GM23338 (cell line): ENCODE measurements around the gene JAZF1. TPM values are rescaled to one million over a fixed set of nuclear protein-coding genes. Genes with fewer than 3 reads are reported as not detected.
A peak's percentile ranks its signal among the peaks of the same experiment; 100 is the strongest.

Experiments
- ATAC-seq: fragments of 200-7000 bp; cut with Tn5 transposase; 3 replicates; pipeline ENCODE4 v1.9.1; 2020
- DNase-seq: peaks from one replicate; pipeline ENCODE4 v3.0.0-alpha.2; 2015; ENCODE audit warnings: low spot score
- H2AFZ ChIP-seq: fragments of 200-600 bp; sonication (generic); 2 replicates; pipeline ENCODE4 v1.8.0; 2016; ENCODE audit warnings: antibody characterized with exemption, mild to moderate bottlenecking, moderate library complexity
- H3F3A ChIP-seq: fragments of 200-600 bp; sonication (generic); replicated peaks from 2 replicates; pipeline ENCODE4 v1.8.0; 2017; ENCODE audit warnings: antibody characterized with exemption, mixed run types, low read depth
- H3K27ac ChIP-seq: fragments of 200-600 bp; sonication (generic); 2 replicates; pipeline ENCODE4 v1.6.1; 2016; ENCODE audit warnings: low read depth
- H3K27me3 ChIP-seq: fragments of 200-600 bp; sonication (generic); 2 replicates; pipeline ENCODE4 v1.8.0; 2016; ENCODE audit warnings: mild to moderate bottlenecking, mixed run types, moderate library complexity; ENCODE audit not compliant: insufficient read depth
- H3K36me3 ChIP-seq: fragments of 200-600 bp; sonication (generic); 2 replicates; pipeline ENCODE4 v1.8.0; 2016; ENCODE audit warnings: mild to moderate bottlenecking; ENCODE audit not compliant: insufficient read depth
- H3K4me1 ChIP-seq: fragments of 200-600 bp; sonication (generic); 2 replicates; pipeline ENCODE4 v1.8.0; 2016; ENCODE audit warnings: mild to moderate bottlenecking, moderate library complexity; ENCODE audit not compliant: insufficient read depth
- H3K4me2 ChIP-seq: fragments of 200-600 bp; sonication (generic); 2 replicates; pipeline ENCODE4 v1.7.1; 2017; ENCODE audit warnings: mixed run types
- H3K4me3 ChIP-seq: fragments of 200-600 bp; sonication (generic); 2 replicates; pipeline ENCODE4 v1.6.1; 2016; ENCODE audit warnings: mixed run types
- H3K79me2 ChIP-seq: fragments of 200-600 bp; sonication (generic); replicated peaks from 2 replicates; pipeline ENCODE4 v1.8.0; 2017; ENCODE audit warnings: mild to moderate bottlenecking; ENCODE audit not compliant: insufficient read depth
- H3K9me2 ChIP-seq: fragments of 200-600 bp; sonication (generic); 2 replicates; pipeline ENCODE4 v1.8.0; 2017; ENCODE audit not compliant: insufficient read depth
- H4K20me1 ChIP-seq: fragments of 200-600 bp; sonication (generic); replicated peaks from 2 replicates; pipeline ENCODE4 v1.8.0; 2017; ENCODE audit warnings: mild to moderate bottlenecking; ENCODE audit not compliant: insufficient read depth
- H3K27ac Mint-ChIP-seq: 2 replicates; pipeline ENCODE4 v1.8.0; 2020; ENCODE audit warnings: inconsistent platforms, mild to moderate bottlenecking, moderate library complexity, mixed read lengths
- H3K27me3 Mint-ChIP-seq: 3 replicates; pipeline ENCODE4 v1.8.0; 2022; ENCODE audit warnings: low read depth, mild to moderate bottlenecking, moderate library complexity, mixed read lengths, inconsistent platforms; ENCODE audit not compliant: insufficient read depth, poor library complexity
- H3K36me3 Mint-ChIP-seq: 3 replicates; pipeline ENCODE4 v1.8.0; 2021; ENCODE audit warnings: low read depth, mild to moderate bottlenecking, inconsistent platforms, moderate library complexity, mixed read lengths
- H3K4me1 Mint-ChIP-seq: 3 replicates; pipeline ENCODE4 v1.8.0; 2020; ENCODE audit warnings: mild to moderate bottlenecking, inconsistent platforms, mixed read lengths
- H3K4me3 Mint-ChIP-seq: 3 replicates; pipeline ENCODE4 v1.8.0; 2021; ENCODE audit warnings: moderate library complexity, mild to moderate bottlenecking, inconsistent platforms, mixed read lengths
- H3K9me3 Mint-ChIP-seq: 3 replicates; pipeline ENCODE4 v1.8.0; 2020; ENCODE audit warnings: moderate library complexity, mild to moderate bottlenecking, inconsistent platforms, mixed read lengths
- CREB1 ChIP-seq: fragments of 250-450 bp; sonication (Bioruptor Pico); IDR thresholded peaks from 2 replicates; pipeline ENCODE4 v1.5.0; 2020; ENCODE audit warnings: low read depth, mild to moderate bottlenecking, moderate library complexity
- EZH2 ChIP-seq: fragments of 200-600 bp; sonication (generic); IDR thresholded peaks from one replicate; pipeline ENCODE4 v1.8.0; 2017; ENCODE audit warnings: antibody characterized with exemption, mild to moderate bottlenecking, low read depth; ENCODE audit not compliant: unreplicated experiment
- EZH2phosphoT487 ChIP-seq: fragments of 200-600 bp; sonication (generic); IDR thresholded peaks from one replicate; pipeline ENCODE4 v1.8.1; 2018; ENCODE audit warnings: antibody characterized with exemption; ENCODE audit not compliant: unreplicated experiment
- JUNB ChIP-seq: IDR thresholded peaks from one replicate; pipeline ENCODE4 v1.6.1; 2016; ENCODE audit warnings: antibody characterized with exemption; ENCODE audit not compliant: unreplicated experiment
- NANOG ChIP-seq: IDR thresholded peaks from 2 replicates; pipeline ENCODE4 v1.6.1; 2016; ENCODE audit warnings: antibody characterized with exemption, borderline replicate concordance
- POLR2AphosphoS5 ChIP-seq: IDR thresholded peaks from 2 replicates; pipeline ENCODE4 v1.6.1; 2016; ENCODE audit warnings: antibody characterized with exemption, low read depth
- REST ChIP-seq: IDR thresholded peaks from one replicate; pipeline ENCODE4 v1.6.1; 2018; ENCODE audit warnings: antibody characterized with exemption; ENCODE audit not compliant: unreplicated experiment
- STAT1 ChIP-seq: IDR thresholded peaks from one replicate; pipeline ENCODE4 v1.6.1; 2016; ENCODE audit warnings: antibody characterized with exemption; ENCODE audit not compliant: unreplicated experiment
- ZNF114 ChIP-seq: fragments of 250-450 bp; sonication (Bioruptor Pico); IDR thresholded peaks from 2 replicates; pipeline ENCODE4 v1.5.0; 2020; ENCODE audit warnings: mild to moderate bottlenecking, moderate library complexity
- ZNF331 ChIP-seq: fragments of 250-450 bp; sonication (Bioruptor Pico); IDR thresholded peaks from 2 replicates; pipeline ENCODE4 v1.5.0; 2020; ENCODE audit warnings: low read depth, mild to moderate bottlenecking, moderate library complexity
- polyA plus RNA-seq: library from polyadenylated mRNA; unstranded; fragments of >200 nt; fragmentation: Nextera tagmentation; extraction: Ambion mirVana; gene quantifications from 2 replicates; pipeline ENCODE4 v1.2.1, GENCODE V29; 2016
- total RNA-seq: library from RNA; depleted of rRNA; stranded (reverse); fragments of >200 nt; shearing (Covaris generic); gene quantifications from 2 replicates; pipeline ENCODE4 v1.2.3, GENCODE V29; 2014
- TF ChIP-seq, protein P1 (sequence below), 2 experiments: fragments of 200-600 bp in 1 of 2; sonication (generic) in 1 of 2; conservative IDR thresholded peaks; 2 replicates each; pipeline versions ENCODE4 v1.5.1 to v1.6.1; 2016 to 2017; ENCODE audit warnings: antibody characterized with exemption in 2 of 2, low read depth in 2 of 2, mild to moderate bottlenecking in 2 of 2, moderate library complexity in 1 of 2
- TF ChIP-seq, protein P2 (sequence below): fragments of 250-450 bp; sonication (Bioruptor Pico); IDR thresholded peaks from 2 replicates; pipeline ENCODE4 v1.5.0; 2020; ENCODE audit warnings: mild to moderate bottlenecking, moderate library complexity
- TF ChIP-seq, protein P3 (sequence below): IDR thresholded peaks from 2 replicates; pipeline ENCODE4 v1.6.1; 2016; ENCODE audit warnings: antibody characterized with exemption

The JAZF1 gene
- total and polyA plus RNA-seq, 2 experiments from 2014 or later: 12.2 to 22.2 TPM

DNA sequence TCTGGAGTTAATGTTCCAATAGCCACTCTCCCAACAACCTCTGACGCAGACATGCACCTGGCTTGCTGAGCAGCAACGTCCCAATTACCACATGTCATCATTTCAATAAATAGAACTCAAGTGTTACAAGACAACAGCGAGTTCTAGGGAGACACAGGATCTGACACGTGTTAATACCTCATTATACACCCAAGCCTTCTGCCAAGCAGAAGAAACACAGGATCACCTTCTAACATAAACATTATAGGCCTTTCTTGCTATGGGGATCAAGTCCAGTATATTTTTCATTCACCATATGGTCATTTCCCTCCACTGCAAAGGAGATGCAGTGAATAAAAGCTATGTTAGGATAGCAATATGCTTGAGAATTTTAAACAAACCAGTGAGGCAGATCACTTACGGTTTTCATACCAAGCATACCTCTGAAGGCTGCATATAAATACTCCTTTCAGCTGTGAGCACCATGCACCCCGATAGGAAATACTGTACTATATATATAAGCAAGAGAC, 74.2 kb downstream of the JAZF1 start:
- 0 out of 2 replicates have a peak overlapping the region, but pooled peaks have one; percentile 17 for H3K27ac ChIP-seq
- Mint-ChIP-seq H3K4me3 (no peak overlapping the region), H3K9me3 (no peaks in the 10 kb centered on the region), H3K4me1 (peaks cover 25% of the 10 kb centered on the region), H3K27ac (no peak overlapping the region), H3K27me3 (peaks cover 4% of the 10 kb centered on the region), H3K36me3 (no peaks in the 10 kb centered on the region)
- no peak overlapping the region for H2AFZ ChIP-seq
- no peaks in the 10 kb centered on the region for H3F3A ChIP-seq
- peaks cover 24% of the 10 kb centered on the region for H3K4me1 ChIP-seq
- DNase-seq (no peak), ATAC-seq (no peak)
- H3K36me3 ChIP-seq: no peaks in the 10 kb centered on the region
- H3K4me3 ChIP-seq: no peak overlapping the region
- peaks cover 40% of the 10 kb centered on the region for H3K79me2 ChIP-seq
- peak overlapping the region; percentile 41; the same call in 1 of the 2 replicates for H3K4me2 ChIP-seq
- no peaks in the 10 kb centered on the region for H4K20me1 ChIP-seq
- peaks cover 3% of the 10 kb centered on the region; the same call in 1 of the 2 replicates for H3K9me2 ChIP-seq
- no peak for TF ChIP-seq REST
- TF ChIP-seq, protein P1, sequence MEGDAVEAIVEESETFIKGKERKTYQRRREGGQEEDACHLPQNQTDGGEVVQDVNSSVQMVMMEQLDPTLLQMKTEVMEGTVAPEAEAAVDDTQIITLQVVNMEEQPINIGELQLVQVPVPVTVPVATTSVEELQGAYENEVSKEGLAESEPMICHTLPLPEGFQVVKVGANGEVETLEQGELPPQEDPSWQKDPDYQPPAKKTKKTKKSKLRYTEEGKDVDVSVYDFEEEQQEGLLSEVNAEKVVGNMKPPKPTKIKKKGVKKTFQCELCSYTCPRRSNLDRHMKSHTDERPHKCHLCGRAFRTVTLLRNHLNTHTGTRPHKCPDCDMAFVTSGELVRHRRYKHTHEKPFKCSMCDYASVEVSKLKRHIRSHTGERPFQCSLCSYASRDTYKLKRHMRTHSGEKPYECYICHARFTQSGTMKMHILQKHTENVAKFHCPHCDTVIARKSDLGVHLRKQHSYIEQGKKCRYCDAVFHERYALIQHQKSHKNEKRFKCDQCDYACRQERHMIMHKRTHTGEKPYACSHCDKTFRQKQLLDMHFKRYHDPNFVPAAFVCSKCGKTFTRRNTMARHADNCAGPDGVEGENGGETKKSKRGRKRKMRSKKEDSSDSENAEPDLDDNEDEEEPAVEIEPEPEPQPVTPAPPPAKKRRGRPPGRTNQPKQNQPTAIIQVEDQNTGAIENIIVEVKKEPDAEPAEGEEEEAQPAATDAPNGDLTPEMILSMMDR (conservative IDR thresholded peaks at IDR 0.05; ENCODE audit: low read depth in 2 of 2): no peak
- no peak for TF ChIP-seq JUNB
- TF ChIP-seq EZH2: no peak
- no peak for TF ChIP-seq STAT1
- TF ChIP-seq, protein P2, sequence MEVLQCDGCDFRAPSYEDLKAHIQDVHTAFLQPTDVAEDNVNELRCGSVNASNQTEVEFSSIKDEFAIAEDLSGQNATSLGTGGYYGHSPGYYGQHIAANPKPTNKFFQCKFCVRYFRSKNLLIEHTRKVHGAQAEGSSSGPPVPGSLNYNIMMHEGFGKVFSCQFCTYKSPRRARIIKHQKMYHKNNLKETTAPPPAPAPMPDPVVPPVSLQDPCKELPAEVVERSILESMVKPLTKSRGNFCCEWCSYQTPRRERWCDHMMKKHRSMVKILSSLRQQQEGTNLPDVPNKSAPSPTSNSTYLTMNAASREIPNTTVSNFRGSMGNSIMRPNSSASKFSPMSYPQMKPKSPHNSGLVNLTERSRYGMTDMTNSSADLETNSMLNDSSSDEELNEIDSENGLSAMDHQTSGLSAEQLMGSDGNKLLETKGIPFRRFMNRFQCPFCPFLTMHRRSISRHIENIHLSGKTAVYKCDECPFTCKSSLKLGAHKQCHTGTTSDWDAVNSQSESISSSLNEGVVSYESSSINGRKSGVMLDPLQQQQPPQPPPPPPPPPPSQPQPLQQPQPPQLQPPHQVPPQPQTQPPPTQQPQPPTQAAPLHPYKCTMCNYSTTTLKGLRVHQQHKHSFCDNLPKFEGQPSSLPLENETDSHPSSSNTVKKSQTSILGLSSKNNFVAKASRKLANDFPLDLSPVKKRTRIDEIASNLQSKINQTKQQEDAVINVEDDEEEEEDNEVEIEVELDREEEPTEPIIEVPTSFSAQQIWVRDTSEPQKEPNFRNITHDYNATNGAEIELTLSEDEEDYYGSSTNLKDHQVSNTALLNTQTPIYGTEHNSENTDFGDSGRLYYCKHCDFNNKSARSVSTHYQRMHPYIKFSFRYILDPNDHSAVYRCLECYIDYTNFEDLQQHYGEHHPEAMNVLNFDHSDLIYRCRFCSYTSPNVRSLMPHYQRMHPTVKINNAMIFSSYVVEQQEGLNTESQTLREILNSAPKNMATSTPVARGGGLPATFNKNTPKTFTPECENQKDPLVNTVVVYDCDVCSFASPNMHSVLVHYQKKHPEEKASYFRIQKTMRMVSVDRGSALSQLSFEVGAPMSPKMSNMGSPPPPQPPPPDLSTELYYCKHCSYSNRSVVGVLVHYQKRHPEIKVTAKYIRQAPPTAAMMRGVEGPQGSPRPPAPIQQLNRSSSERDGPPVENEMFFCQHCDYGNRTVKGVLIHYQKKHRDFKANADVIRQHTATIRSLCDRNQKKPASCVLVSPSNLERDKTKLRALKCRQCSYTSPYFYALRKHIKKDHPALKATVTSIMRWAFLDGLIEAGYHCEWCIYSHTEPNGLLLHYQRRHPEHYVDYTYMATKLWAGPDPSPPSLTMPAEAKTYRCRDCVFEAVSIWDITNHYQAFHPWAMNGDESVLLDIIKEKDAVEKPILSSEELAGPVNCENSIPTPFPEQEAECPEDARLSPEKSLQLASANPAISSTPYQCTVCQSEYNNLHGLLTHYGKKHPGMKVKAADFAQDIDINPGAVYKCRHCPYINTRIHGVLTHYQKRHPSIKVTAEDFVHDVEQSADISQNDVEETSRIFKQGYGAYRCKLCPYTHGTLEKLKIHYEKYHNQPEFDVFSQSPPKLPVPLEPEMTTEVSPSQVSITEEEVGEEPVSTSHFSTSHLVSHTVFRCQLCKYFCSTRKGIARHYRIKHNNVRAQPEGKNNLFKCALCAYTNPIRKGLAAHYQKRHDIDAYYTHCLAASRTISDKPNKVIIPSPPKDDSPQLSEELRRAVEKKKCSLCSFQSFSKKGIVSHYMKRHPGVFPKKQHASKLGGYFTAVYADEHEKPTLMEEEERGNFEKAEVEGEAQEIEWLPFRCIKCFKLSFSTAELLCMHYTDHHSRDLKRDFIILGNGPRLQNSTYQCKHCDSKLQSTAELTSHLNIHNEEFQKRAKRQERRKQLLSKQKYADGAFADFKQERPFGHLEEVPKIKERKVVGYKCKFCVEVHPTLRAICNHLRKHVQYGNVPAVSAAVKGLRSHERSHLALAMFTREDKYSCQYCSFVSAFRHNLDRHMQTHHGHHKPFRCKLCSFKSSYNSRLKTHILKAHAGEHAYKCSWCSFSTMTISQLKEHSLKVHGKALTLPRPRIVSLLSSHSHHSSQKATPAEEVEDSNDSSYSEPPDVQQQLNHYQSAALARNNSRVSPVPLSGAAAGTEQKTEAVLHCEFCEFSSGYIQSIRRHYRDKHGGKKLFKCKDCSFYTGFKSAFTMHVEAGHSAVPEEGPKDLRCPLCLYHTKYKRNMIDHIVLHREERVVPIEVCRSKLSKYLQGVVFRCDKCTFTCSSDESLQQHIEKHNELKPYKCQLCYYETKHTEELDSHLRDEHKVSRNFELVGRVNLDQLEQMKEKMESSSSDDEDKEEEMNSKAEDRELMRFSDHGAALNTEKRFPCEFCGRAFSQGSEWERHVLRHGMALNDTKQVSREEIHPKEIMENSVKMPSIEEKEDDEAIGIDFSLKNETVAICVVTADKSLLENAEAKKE (CRISPR knock-in tag): no peak
- no peak for TF ChIP-seq ZNF114 (CRISPR knock-in tag)
- no peak for TF ChIP-seq EZH2phosphoT487
- no peak for TF ChIP-seq POLR2AphosphoS5
- TF ChIP-seq CREB1: no peak
- TF ChIP-seq ZNF331 (CRISPR knock-in tag): no peak
- TF ChIP-seq NANOG: no peak
- TF ChIP-seq, protein P3, sequence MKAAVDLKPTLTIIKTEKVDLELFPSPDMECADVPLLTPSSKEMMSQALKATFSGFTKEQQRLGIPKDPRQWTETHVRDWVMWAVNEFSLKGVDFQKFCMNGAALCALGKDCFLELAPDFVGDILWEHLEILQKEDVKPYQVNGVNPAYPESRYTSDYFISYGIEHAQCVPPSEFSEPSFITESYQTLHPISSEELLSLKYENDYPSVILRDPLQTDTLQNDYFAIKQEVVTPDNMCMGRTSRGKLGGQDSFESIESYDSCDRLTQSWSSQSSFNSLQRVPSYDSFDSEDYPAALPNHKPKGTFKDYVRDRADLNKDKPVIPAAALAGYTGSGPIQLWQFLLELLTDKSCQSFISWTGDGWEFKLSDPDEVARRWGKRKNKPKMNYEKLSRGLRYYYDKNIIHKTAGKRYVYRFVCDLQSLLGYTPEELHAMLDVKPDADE: no peak
- H3K27me3 ChIP-seq: no peaks in the 10 kb centered on the region
